Fibroblast of the aortic adventitia (primary cell): Measurements from ENCODE around the gene NR1I2. TPM values are rescaled to one million over a fixed set of nuclear protein-coding genes. Genes with fewer than 3 reads are reported as not detected.

ENCODE experiments used
- DNase-seq: peaks from one replicate; pipeline ENCODE4 v3.0.0-alpha.2; 2010; ENCODE audit warnings: low read depth
- H3K4me3 ChIP-seq: 2 replicates; pipeline ENCODE4 v1.5.1; 2011; ENCODE audit warnings: low read depth, mild to moderate bottlenecking, control low read depth, low read length, moderate library complexity
- total RNA-seq: library from RNA; depleted of rRNA; stranded (reverse); fragments of >200 nt; gene quantifications from 2 replicates; pipeline ENCODE4 v1.2.3, GENCODE V29; 2012; ENCODE audit warnings: low replicate concordance
- TF ChIP-seq, protein P1 (sequence below): IDR thresholded peaks from 2 replicates; pipeline ENCODE4 v1.5.1; 2011; ENCODE audit warnings: mild to moderate bottlenecking, low read length, control low read depth, inconsistent platforms; ENCODE audit not compliant: insufficient read depth

NR1I2 gene
- total RNA-seq, 1 donor: 0.27 TPM

DNA sequence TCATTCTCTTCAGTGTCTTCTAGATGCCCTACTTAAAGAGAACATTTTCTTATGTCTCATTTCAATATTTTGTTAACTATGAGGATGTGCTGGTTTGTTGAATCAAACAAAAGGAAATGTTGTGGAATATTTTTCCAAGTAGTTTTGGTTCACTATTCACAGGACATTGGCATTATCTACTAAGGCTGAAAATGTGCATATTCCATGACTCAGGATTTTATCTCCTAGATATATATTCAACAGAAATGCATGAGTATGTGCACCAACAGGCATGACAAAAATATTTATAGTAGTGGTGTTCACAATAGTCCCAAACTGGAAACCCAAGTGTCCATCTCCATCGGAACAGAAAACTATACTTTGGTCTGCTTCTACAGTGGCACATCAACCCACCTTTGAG is 16.7 kb upstream of the NR1I2 start:
- TF ChIP-seq, protein P1, sequence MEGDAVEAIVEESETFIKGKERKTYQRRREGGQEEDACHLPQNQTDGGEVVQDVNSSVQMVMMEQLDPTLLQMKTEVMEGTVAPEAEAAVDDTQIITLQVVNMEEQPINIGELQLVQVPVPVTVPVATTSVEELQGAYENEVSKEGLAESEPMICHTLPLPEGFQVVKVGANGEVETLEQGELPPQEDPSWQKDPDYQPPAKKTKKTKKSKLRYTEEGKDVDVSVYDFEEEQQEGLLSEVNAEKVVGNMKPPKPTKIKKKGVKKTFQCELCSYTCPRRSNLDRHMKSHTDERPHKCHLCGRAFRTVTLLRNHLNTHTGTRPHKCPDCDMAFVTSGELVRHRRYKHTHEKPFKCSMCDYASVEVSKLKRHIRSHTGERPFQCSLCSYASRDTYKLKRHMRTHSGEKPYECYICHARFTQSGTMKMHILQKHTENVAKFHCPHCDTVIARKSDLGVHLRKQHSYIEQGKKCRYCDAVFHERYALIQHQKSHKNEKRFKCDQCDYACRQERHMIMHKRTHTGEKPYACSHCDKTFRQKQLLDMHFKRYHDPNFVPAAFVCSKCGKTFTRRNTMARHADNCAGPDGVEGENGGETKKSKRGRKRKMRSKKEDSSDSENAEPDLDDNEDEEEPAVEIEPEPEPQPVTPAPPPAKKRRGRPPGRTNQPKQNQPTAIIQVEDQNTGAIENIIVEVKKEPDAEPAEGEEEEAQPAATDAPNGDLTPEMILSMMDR: no peak

DNA sequence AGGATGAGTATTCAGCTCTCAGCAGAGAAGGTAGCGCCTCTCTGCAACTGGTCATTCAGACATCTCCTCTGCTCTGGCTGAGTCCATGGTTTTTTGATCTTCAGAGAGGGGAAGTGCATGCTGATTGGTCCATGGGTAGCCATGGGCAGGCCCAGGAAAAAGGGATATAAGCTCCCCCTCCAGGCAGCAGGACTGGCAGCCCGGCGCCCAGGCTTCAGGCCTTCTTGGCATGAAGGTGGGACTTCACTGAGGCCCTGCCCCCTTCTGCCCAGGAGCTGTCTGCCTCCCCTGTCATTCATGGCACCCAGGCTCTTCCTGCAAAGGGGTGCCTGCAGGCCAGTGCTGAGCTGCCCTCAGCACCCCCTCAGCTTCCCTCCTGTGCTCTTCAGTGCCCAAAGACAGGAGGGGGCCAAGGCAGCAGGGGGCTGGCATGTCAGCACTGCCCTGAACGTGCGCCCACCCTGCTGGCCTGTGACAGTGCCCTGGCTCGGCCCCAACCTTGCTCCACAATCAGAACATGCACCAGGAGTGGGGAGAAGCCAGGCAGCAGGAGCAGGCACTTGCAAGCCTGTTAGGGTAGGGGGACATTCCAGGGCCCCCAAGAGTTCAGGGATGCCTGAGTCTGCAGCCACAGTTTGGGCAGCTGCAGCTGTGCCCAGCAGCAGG is 13.8 kb upstream of the NR1I2 start:
- H3K4me3 ChIP-seq: no peak overlapping the region
- TF ChIP-seq, protein P1: no peak
- no peak for DNase-seq

More for the DNA sequence above, 16.7 kb upstream of the NR1I2 start:
- peak; percentile 5 for DNase-seq
- H3K4me3 ChIP-seq: no peak overlapping the region

DNA sequence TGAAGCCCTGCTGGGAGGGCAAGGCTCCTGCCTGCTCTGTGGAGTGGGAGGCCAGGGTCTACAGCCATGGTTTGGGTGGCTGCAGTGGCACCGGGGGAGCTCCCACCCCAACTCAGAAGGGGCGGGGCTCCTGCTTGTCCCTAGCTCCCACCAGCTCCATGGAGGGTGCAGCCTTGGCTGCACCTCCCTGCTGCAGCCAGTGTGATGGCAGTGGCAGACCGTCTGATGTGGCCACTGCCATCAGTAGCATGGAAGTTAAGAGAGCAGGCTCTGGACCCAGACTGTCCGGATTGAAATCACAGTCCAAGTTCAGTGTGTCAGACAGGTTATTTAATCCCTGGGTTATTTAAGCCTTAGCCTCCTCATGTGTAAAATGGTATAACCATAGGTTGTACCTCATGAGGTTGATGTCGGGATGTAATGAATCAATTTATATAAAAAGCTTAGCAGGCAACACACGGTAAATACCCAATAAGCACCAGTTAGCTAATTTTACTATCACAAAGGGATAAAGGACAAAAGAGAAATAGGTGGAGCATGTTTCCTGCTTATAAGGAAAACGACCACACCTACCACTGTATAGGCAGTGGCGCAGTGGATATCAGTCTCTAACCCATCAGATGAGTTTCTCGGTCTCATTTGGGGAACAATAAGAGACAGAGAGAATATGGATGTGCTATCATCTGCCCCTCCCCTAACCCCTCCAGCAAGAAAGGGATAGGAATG is 13.1 kb upstream of the NR1I2 start:
- DNase-seq: no peak
- H3K4me3 ChIP-seq: no peak overlapping the region

DNA sequence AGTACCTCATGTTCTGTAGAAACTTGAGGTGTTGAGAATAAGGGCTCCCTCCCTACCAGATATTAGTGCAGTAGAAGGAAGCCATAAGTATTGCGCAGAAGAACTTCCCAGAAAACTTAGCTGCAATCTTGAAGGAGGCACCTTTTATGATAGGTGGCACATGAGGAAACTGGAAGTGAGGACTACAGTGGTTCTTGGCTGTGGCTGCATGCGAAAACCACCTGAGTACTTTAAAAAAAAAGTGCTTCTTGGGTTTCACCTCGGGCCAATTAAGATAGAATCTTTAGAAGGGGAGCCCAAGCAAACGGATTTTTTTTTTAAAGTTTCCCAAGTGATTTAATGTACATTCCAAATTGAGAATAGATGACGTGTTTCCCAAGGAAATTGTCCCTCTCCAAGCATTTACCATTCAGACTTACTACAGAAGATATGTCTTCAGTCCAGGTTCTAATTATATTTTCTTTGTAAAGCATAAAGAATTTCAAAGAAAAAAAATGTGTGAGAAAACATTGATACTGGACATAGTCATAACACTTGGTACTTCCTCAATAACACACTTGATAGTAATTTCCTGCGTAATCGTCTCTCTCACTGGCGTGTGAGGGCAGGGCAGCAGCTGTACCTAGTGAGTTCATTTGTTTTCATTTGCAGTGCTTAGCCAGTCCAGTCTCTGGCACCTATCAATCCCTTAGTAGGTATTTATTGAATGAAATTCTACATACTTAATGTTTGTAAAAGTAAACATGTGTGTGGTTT is 12.3 kb upstream of the NR1I2 start:
- TF ChIP-seq, protein P1: no peak
- peak; percentile 74 for DNase-seq
- no peak overlapping the region for H3K4me3 ChIP-seq

More for the DNA sequence above, 13.1 kb upstream of the NR1I2 start:
- TF ChIP-seq, protein P1: no peak

DNA sequence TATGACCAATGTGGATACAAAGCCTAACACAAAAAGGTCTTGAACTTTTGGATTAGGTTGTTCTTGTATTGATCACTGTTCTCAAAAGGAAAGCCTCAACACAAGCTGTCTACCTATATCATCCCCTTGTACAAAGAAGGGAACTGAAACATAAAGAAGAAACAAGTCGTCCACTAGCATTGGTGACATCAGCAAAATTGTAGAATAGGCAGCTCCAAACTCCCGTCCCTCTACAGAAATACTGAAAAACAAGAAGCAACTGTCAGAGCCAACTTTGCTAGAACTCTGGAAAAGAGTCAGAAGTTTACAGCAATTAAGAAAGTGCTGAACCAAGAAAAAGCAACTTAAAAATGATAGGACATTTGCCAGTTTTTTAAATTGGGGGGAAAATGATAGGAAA is 7.5 kb upstream of the NR1I2 start:
- TF ChIP-seq, protein P1: no peak
- no peak overlapping the region for H3K4me3 ChIP-seq
- no peak for DNase-seq

DNA sequence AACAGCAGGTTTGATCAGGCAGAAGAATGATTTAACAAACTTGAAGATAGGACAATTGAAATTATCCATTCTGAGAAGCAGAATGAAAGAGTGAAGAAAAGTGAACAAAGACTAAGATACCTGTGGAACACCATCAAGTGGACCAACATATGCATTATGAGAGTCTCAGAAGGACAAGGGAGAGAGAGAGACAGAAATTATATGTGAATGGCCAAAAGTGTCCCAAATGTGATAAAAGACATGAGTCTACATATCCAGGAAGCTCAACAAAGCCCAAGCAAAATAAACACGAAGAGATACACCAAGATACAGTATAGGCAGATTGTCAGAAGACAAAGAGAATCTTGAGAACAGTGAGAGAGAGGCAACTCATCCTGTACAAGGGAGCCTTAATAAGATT is 5.6 kb upstream of the NR1I2 start:
- H3K4me3 ChIP-seq: no peak overlapping the region
- TF ChIP-seq, protein P1: no peak
- no peak for DNase-seq
